Left lung (tissue), 10 donors: Measurements from ENCODE around the gene PCNX1. TPM values are rescaled to one million over a fixed set of nuclear protein-coding genes. Genes with fewer than 3 reads are reported as not detected.
A peak's percentile ranks its signal among the peaks of the same experiment; 100 is the strongest.

Experiments
- ATAC-seq: fragments of 200-7000 bp; cut with Tn5 transposase; one replicate; pipeline ENCODE4 v1.9.1; 2020; ENCODE audit warnings: moderate library complexity
- DNase-seq, 4 donors: peaks; one replicate each; pipeline ENCODE4 v3.0.0-alpha.2; 2013 to 2020
- H3K27ac ChIP-seq, 2 donors: fragments of 200-600 bp; sonication (generic) in 1 of 2; one replicate each; pipeline versions ENCODE4 v1.5.0 to v1.8.0; 2020 to 2021
- H3K27me3 ChIP-seq, 2 donors: fragments of 200-600 bp; sonication (generic) in 1 of 2; one replicate each; pipeline versions ENCODE4 v1.5.0 to v1.8.0; 2020 to 2021
- H3K36me3 ChIP-seq, 2 donors: fragments of 200-600 bp; sonication (generic) in 1 of 2; one replicate each; pipeline versions ENCODE4 v1.5.0 to v1.8.0; 2020 to 2021
- H3K4me1 ChIP-seq, 2 donors: fragments of 200-600 bp; one replicate each; pipeline ENCODE4 v1.8.0; 2021
- H3K4me3 ChIP-seq, 2 donors: fragments of 200-600 bp; sonication (generic) in 1 of 2; one replicate each; pipeline versions ENCODE4 v1.5.0 to v1.8.0; 2020 to 2021; ENCODE audit warnings: mild to moderate bottlenecking in 1 of 2
- H3K9me3 ChIP-seq, 2 donors: fragments of 200-600 bp; sonication (generic) in 1 of 2; one replicate each; pipeline versions ENCODE4 v1.5.0 to v1.8.0; 2020 to 2021
- intact Hi-C, 2 donors: fragments of 100-400 bp; cut with DNase I; formaldehyde crosslinking; loops; one replicate each; pipeline versions ENCODE4 v1.11.2 to v1.14.2; 2022
- polyA plus RNA-seq, 6 donors: library from polyadenylated mRNA; unstranded; fragments of 120-200 nt; gene quantifications; one replicate each; pipeline ENCODE4 v1.2.1, GENCODE V29; 2013; ENCODE audit not compliant: insufficient read length in 6 of 6
- total RNA-seq, 2 donors: library from RNA; stranded (reverse); fragmentation: NEBNext Ultra II Directional; extraction: Animal tissue kit (Norgen Biotek cat#: 25700); gene quantifications; one replicate each; pipeline ENCODE4 v1.2.1, GENCODE V29; 2021
- TF ChIP-seq, protein P1 (sequence below), 2 donors: fragments of 200-600 bp; sonication (generic) in 1 of 2; IDR thresholded peaks; one replicate each; pipeline versions ENCODE4 v1.5.0 to v1.8.0; 2021; ENCODE audit warnings: antibody characterized with exemption in 2 of 2
- donor health status: DM: no; HTN: yes; CAD: no.
- donor health status: DM: no; HTN: no; CAD: no.

Gene PCNX1
- total and polyA plus RNA-seq, 8 donors = 36.9 to 65.8 (median 49.6) TPM

DNA sequence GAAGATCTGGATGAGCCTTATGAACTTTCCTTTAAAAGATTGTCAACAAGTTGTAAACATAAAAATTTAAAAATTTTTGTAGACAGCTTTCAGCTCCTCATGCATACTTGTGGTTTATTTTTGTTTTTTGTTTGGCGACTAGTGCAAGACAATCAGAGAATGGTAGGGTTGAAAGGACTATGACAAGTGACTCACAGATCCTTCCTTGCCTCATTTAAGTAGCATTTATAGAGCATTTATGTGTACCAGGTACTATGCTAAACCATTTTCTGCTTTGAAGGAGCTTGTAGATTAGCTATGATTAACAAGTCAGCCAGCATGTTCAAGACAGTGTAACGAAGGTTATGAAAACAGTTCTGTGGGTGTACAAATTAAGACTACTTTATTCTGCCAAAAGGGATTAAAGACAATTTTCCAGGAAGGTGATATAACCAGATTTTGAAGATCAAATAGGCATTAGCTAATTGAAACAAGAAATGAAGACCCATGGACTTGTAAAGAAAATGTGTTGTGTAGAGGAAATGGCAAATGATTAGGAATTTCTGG is 122.0 kb downstream of the PCNX1 start:
- H3K27ac ChIP-seq = no peak overlapping the region
- no peak overlapping the region for H3K4me3 ChIP-seq
- no peaks in the 10 kb centered on the region for H3K4me1 ChIP-seq
- intact Hi-C loops = no loop called here
- H3K27me3 ChIP-seq = no peaks in the 10 kb centered on the region
- peaks cover 0 to 83% of the 10 kb centered on the region in 2 donors for H3K36me3 ChIP-seq
- TF ChIP-seq, protein P1, sequence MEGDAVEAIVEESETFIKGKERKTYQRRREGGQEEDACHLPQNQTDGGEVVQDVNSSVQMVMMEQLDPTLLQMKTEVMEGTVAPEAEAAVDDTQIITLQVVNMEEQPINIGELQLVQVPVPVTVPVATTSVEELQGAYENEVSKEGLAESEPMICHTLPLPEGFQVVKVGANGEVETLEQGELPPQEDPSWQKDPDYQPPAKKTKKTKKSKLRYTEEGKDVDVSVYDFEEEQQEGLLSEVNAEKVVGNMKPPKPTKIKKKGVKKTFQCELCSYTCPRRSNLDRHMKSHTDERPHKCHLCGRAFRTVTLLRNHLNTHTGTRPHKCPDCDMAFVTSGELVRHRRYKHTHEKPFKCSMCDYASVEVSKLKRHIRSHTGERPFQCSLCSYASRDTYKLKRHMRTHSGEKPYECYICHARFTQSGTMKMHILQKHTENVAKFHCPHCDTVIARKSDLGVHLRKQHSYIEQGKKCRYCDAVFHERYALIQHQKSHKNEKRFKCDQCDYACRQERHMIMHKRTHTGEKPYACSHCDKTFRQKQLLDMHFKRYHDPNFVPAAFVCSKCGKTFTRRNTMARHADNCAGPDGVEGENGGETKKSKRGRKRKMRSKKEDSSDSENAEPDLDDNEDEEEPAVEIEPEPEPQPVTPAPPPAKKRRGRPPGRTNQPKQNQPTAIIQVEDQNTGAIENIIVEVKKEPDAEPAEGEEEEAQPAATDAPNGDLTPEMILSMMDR (IDR thresholded peaks at IDR 0.05) = no peak
- H3K9me3 ChIP-seq = no peaks in the 10 kb centered on the region
- no peak for DNase-seq
- no peak for ATAC-seq

GRCh38 chr14:71031000-71031399 is 123.7 kb downstream of the PCNX1 start:
- Histone ChIP-seq H3K27ac (no peak overlapping the region), H3K27me3 (no peaks in the 10 kb centered on the region), H3K4me3 (no peak overlapping the region), H3K9me3 (no peaks in the 10 kb centered on the region), H3K4me1 (no peaks in the 10 kb centered on the region), H3K36me3 (peaks cover 0 to 83% of the 10 kb centered on the region in 2 donors)
- peak in 1 of 4 donors; percentile 10 for DNase-seq
- intact Hi-C loops = no loop called here
- TF ChIP-seq, protein P1 (IDR thresholded peaks at IDR 0.05) = no peak
- ATAC-seq = no peak

- Histone ChIP-seq H3K27me3 (no peaks in the 10 kb centered on the region), H3K36me3 (peaks cover 0 to 75% of the 10 kb centered on the region in 2 donors), H3K9me3 (peaks cover 0 to 14% of the 10 kb centered on the region in 2 donors), H3K4me1 (no peaks in the 10 kb centered on the region), H3K4me3 (no peak overlapping the region), H3K27ac (no peak overlapping the region)
- DNase-seq (no peak), ATAC-seq (no peak)
- intact Hi-C loops = no loop called here
- TF ChIP-seq, protein P1 (IDR thresholded peaks at IDR 0.05) = no peak
Measured at GRCh38 chr14:71036433-71036832, 129.2 kb downstream of the PCNX1 start.

DNA sequence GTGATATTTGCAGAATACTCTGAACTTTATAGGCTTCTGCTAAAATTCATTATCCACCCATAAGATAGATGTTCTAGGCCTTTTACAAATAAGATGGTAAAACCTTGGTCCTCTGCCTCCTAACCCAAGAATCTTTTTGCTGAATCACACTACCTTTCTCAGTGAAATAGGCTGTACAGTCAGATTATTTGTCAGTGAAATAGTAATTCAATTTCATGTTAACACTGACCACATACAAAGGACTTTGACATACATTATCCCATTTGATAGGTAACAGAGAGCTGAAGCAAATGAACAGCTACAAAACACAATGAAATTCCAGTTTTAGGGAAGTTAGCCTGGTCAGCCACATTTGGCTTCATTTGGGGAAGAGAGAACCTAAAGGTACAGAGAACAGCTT is 141.1 kb downstream of the PCNX1 start:
- Histone ChIP-seq H3K9me3 (no peaks in the 10 kb centered on the region), H3K27me3 (no peaks in the 10 kb centered on the region), H3K4me3 (no peak overlapping the region), H3K4me1 (no peaks in the 10 kb centered on the region), H3K27ac (no peak overlapping the region), H3K36me3 (peaks cover 0 to 77% of the 10 kb centered on the region in 2 donors)
- TF ChIP-seq, protein P1 (IDR thresholded peaks at IDR 0.05) = no peak
- ATAC-seq = no peak
- intact Hi-C loops = no loop called here
- DNase-seq = no peak

DNA sequence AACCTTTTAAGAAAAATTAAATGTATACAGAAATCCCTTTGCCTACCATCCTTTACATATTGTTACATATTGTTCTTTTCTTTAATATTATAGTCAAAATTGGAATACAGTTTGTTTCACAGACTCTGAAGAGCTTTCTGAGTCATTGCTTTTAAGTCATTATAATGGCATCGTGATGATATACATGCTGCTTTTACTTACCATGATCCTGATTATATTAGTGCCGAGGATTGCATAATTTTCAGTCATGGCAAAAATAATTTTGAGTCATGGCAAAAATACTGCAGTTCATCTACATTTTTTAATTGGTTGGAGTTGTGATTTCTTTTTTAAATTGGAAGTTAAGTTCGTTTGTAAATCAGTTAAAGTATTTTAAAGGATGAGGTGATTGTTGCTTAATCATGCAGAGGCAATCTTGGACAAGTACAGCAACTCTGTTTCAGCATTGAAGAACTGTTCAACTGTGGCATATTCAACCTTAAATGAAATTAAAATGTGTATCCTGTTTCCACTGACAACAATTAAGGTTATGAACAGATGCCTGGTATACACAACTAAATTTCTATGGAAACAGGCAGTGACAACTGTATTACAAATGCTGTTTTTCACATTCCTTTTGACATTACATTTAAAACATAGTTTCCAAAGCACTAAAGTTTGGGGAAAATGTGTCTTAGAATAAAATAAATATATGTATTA is 142.3 kb downstream of the PCNX1 start:
- H3K9me3 ChIP-seq = no peaks in the 10 kb centered on the region
- intact Hi-C loops = no loop called here
- no peaks in the 10 kb centered on the region for H3K27me3 ChIP-seq
- H3K27ac ChIP-seq = peak overlapping the region in 1 of 2 donors; percentile 20
- TF ChIP-seq, protein P1 (IDR thresholded peaks at IDR 0.05) = no peak
- DNase-seq = no peak
- no peak for ATAC-seq
- H3K4me3 ChIP-seq = no peak overlapping the region
- peaks cover 0 to 79% of the 10 kb centered on the region in 2 donors for H3K36me3 ChIP-seq
- H3K4me1 ChIP-seq = no peaks in the 10 kb centered on the region
